IPS-NIHi7 (cell line): ENCODE results near the gene PDK1.
"Not testable (repeated sequence)": the region's sequence is repeated elsewhere in the genome, so short reads cannot be mapped to it uniquely, and the experiment has no call there.

Experiments
- DNase-seq: peaks from one replicate; pipeline ENCODE4 v3.0.0; 2012; ENCODE audit warnings: mixed read lengths; ENCODE audit errors: extremely low spot score

The PDK1 gene

DNA sequence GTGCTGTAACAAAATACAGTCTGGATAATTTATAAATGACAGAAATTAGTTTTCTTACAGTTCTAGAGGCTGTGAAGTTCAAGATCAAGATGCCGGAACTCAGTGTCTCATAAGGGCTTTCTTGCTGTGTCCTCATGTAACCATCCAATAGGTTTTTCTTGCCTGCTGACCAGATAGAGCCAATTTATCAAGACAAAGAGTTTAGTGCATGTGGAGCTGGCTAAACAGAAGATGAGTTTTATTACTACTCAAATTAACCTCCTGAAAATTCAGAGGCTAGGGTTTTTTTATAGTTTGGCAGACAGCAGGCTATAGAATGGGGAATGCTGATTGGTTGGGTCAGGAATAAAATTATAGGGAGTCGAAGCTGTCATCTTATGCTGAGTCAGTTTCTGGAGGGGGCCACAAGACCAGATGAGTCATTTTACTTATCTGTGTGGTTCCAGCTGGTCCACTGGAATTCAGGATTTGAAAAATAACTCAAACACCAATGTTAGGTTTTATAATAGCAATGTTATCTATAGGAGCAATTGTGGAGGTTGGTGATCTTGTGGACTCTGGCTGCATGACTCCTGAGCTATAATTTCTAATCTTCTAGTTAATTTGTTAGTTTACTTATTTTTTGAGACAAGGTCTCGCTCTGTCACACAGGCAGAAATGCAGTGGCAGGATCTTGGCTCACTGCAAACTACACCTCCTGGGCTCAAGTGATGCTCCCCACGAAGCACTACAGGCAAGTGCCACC lies 3.2 kb upstream of the PDK1 start:
- DNase-seq = no peak

GRCh38 chr2:172554352-172555271 lies 1.3 kb upstream of the PDK1 start:
- no peak for DNase-seq

DNA sequence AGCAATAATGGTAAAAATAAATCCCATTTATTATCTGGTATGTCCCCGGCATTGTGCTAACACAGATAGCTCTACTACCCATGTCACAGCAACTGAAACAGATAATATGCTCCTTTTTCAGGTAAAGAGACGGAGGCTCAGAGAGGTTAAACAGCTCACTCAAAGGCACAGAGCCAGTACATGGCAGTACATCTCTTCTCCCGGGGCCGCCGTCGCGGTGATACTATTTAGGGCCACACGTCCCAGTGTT lies 693 bp upstream of the PDK1 start:
- no peak for DNase-seq

DNA sequence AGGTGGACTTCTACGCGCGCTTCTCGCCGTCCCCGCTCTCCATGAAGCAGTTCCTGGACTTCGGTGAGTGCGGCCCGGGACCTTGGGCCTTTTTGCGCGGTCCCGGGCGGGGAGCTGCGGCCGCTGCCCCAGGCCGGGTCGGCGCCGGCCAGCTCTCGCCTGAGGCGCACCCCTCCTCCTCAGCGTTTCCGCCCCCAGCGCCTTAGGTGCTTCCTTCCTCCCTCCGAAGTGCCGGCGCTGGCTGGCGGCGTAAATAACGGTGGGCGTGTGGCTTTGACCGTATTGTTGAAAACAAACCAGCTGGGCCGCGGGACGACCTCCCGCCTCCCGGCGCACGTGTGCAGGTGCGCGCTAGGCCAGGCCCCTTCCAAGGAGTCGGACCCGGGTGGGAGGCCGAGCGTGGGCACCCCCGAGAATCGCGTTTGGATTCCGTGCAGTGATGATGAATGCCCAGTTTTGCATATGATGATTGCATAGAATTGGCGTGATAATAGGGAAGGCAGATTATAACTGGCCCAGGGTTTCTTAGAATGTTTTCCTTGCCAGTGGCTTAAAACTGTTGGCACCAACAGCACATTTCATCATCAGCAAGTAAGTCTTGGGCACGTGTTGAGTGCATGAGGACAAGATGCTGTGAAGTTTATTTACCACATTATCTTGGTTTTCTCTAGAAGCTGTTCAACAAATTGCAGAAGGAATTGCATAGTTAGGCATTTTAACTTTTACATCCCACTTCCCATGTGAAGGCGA lies 569 bp downstream of the PDK1 start:
- peak; percentile 76 for DNase-seq

DNA sequence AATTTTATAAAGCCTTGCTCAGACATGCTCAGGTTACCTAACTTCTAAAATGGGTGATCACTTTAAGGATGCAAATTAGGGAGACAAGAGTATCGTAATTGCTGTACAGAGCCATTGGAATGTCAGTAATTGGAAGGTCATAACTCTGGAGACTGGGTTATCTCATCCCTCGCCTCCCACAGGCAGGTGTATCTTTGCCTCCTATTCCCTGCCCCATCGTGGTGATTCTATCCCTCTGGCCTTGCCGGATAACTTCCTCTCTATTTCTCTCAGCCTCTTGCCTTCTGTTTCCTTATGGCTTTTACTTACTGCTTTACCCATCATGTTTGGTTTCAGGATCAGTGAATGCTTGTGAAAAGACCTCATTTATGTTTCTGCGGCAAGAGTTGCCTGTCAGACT lies 2.5 kb downstream of the PDK1 start:
- DNase-seq = no peak

DNA sequence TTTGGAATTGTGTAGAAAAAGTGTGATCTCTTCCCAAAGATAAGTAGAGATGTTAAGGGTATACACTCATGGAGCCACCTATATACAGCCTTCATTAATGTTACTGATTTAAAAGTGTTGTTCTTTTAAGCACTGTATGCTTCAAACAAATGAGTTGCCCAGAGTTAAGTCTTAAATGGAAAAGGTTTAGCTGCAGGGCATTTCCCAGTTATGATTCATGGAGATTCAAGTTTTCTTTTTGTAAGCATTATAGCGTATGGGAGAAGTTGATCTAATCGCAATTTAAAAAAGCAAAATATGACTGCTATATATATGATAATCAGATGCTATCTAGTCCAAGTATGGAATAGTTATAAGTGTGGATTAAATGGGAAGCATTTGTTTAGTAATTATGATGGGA lies 4.8 kb downstream of the PDK1 start:
- no peak for DNase-seq

DNA sequence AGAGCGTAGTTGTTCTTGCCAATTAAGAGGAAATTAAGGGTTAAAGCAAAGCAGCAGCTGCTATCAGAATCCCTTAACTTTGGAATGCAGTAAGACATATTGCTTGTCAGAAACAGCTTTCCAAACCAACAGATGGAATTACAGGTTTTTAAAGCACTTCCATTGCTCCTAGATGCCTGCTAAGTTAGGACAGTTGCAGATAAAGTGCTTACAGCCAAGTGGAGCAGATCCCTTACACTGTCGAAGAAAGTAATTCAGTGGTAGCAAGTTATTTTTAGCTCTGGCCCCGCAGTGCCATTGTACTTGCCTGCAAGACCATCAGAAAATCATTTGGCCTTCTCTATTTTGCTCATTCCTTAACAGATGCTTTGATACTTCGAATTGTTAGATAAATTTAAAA lies 5.4 kb downstream of the PDK1 start:
- no peak for DNase-seq

DNA sequence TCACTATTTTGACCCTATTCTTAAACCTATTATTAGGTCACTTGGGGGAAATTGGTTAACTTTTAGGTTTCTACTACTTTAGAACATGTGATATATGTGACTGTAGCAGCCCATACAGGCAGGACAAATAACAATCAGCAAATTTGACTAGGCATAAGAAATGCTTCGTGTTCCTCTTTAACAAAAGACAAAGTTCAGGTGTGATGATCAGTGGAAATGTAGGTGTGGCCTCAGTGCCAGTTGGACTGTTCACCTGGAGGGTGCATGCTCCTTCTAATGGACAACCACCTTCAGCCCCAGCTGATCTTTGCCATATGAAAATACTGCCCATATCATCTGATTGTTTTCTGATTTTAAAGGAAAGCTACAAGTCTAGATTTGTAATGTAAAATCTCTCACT lies 6.4 kb downstream of the PDK1 start:
- DNase-seq = no peak

GRCh38 chr2:172564376-172564775 lies 8.5 kb downstream of the PDK1 start:
- no peak for DNase-seq

DNA sequence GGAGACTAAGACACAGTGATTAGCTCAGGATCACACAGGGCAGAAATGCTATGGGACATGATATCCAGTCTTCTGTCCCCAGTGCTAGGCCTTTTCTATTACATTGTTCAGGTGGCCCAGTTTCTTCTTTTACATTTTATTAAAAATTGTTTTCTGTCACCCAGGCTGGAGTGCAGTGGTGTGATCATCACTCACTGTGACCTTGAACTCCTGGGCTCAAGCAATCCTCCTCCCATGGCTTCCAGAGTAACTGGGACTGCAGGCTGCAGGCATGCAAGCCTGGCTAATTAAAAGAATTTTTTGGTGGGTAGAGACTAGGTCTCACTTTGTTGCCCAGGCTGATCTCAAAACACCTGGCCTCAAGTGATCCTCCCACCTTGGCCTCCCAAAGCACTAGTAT lies 15.4 kb downstream of the PDK1 start:
- DNase-seq = no peak

GRCh38 chr2:172572981-172573380 lies 17.1 kb downstream of the PDK1 start:
- DNase-seq = no peak

DNA sequence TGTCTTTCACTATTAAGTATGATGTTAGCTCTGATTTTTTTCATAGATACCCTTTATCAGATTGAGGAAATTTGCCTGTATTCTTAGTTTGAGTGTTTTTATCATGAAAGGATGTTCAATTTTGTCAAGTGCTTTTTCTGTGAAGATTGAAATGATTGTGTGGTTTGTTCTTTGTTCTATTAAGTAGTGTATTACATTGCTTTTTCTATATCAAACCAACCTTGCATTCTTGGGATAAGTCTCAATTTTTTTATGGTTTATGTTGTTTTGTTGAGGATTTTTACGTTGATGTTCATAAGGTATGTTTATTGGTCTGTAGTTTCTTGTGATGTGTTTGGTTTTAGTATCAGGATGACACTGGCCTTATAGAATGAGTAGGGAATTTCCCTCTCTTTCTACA lies 19.1 kb downstream of the PDK1 start:
- no peak for DNase-seq

- DNase-seq = no peak
These were observed 22.2 kb downstream of the PDK1 start for GRCh38 chr2:172578054-172578453.

- no peak for DNase-seq
These were observed 23.1 kb downstream of the PDK1 start for GRCh38 chr2:172578860-172579512.

DNA sequence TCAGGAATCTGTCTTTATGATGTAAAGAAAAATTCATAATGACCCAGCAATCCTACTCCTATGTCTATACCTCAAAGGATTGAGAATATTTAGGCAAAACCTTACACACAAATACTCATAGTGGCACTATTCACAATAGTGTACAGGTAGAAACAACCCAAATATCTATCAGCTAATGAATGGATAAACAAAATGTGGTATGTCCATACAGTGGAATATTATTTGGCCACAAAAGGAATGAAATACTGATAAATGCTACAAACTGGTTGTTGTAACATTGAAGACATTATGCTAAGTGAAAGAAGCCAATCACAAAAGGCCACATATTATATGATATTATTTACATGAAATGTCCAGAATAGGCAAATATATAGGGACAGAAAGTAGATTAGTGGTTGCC lies 24.7 kb downstream of the PDK1 start:
- no peak for DNase-seq

- no peak for DNase-seq
These were observed 26.8 kb downstream of the PDK1 start for GRCh38 chr2:172582656-172583055.

DNA sequence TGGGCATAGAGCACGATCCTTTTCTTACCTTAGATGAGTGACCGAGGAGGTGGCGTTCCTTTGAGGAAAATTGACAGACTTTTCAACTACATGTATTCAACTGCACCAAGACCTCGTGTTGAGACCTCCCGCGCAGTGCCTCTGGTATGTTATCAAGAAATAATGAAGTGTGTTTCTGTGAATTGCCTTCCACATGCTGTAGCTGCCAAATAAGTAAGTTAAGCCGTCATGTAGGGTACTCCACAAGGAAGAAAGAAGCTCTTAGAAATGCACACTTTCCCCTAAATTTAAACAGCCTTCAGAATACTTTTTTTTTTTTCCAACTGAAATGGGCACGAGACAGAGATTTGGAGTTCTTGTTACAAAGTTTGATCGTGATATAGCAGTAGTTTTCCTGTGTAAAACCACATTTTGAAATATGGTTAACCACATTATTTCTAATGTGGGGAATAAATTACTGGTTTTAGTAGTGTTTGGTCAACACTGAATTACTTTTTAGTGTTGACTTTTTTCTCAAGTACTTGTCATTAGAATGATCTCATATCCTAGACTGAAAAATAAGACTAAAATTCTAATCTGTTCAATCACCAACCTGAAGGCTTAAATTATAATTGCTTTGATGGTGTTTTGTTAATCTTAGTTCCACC lies 30.5 kb downstream of the PDK1 start:
- DNase-seq = no peak

GRCh38 chr2:172587231-172587630 lies 31.3 kb downstream of the PDK1 start:
- not testable (repeated sequence) for DNase-seq

GRCh38 chr2:172588931-172589330 lies 33.0 kb downstream of the PDK1 start:
- DNase-seq = no peak

DNA sequence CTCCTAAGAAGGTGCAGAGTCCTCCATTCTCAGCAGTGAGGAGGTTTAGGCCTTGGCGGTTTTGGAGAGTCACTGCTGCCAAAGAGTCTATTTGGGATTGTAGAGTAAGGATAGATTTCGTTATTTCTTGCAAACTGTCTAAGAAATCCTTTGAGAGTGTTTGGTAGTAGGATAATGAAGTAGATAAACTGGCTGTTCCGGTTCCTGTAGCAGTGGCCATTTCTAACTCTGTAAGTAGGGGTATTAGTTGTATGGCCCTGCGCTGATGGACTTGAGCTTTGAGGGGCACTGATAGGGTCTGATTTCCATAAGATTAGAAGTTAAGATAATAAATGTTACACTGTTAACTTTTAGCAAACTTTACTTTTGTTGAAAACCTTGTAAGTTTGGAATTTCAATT lies 35.5 kb downstream of the PDK1 start:
- DNase-seq = not testable (repeated sequence)

DNA sequence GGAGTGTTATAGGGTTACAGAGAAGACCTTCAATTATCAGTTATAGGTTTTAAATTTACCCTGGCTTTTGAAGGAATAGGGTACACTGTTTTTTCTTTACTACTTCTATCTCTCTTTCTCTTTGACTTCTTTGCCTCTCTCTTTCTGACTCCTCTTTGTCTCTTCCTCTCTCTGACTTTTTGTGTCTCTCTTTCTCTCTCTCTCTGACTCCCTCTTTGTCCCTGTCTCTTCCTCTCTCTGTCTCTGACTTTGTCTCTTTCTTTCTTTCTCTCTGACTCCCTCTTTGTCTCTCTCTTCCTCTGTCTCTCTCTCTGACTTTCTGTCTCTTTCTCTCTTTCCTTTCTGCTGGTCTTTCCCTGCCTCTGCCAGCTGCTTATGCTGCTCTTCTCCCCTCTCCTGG lies 36.3 kb downstream of the PDK1 start:
- not testable (repeated sequence) for DNase-seq

- DNase-seq = no peak
These were observed 40.9 kb downstream of the PDK1 start for GRCh38 chr2:172596776-172597175.
